Measurements from ENCODE around the gene SLC29A3. TPM values are rescaled to one million over a fixed set of nuclear protein-coding genes. Genes with fewer than 3 reads are reported as not detected.
A peak's percentile ranks its signal among the peaks of the same experiment; 100 is the strongest.

Gene SLC29A3
- total and polyA plus RNA-seq, 10 of the 15 experiments (the other 5 are each of a cell fraction or from before 2014, with no cell fraction given) = 1.5 to 4.0 (median 2.7) TPM

DNA sequence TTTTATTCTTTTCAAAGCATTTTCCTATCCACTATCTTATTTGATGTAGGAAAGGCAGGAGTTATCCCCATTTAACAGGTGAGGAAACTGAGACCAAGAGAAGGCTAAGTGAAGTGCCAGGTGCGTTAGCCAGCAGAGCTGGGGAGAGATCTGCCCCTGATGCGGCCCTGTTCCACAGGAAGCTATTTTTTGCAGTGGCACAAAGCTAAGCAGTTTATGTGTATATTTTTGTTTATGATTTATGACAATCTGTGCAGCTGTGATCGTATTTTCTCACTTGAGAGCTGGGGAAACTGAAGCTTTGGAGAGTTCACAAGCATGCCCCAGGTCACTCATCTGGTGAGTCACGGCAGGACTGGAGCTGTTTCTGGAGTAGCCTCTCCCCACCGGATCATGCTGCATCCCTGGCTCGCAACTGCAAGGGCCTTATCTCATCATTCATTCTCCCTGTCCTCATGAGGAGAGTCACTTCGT, 38.8 kb downstream of the SLC29A3 start (continued):
- TF ChIP-seq SKIL (IDR thresholded peaks at IDR 0.05; ENCODE audit: low read depth, poor library complexity, severe bottlenecking) (no peak), EGR1 (IDR thresholded peaks at IDR 0.05; ENCODE audit: borderline replicate concordance in 1 of 2, low read depth in 2 of 2, low read length in 2 of 2) (no peak), IKZF2 (IDR thresholded peaks at IDR 0.05) (no peak), REST (IDR thresholded peaks at IDR 0.05; ENCODE audit: low read depth, low read length) (no peak)

GRCh38 chr10:71358277-71358676, 39.2 kb downstream of the SLC29A3 start:
- Histone ChIP-seq H3K9ac (ENCODE audit: control insufficient read depth, insufficient read depth, low read length) (no peak overlapping the region), H3K4me3 (no peak overlapping the region), H3K27me3 (replicated peaks in 1 of 2; ENCODE audit: control insufficient read depth in 2 of 2, insufficient read depth in 2 of 2, low read length in 1 of 2) (no peaks in the 10 kb centered on the region), H3K27ac (ENCODE audit: control insufficient read depth, insufficient read depth) (peak overlapping the region; percentile 42), H4K20me1 (ENCODE audit: control insufficient read depth, insufficient read depth) (no peaks in the 10 kb centered on the region), H3K4me2 (ENCODE audit: control insufficient read depth, insufficient read depth) (peak overlapping the region; percentile 30), H3K36me3 (ENCODE audit: control insufficient read depth in 2 of 2, insufficient read depth in 2 of 2, low read length in 1 of 2) (no peaks in the 10 kb centered on the region; a peak in 1 of 4 replicates), H3K4me1 (ENCODE audit: control insufficient read depth, insufficient read depth, low read length) (peaks cover 26% of the 10 kb centered on the region), H3K9me3 (replicated peaks; ENCODE audit: control insufficient read depth, insufficient read depth, low read length) (no peaks in the 10 kb centered on the region), H2AFZ (ENCODE audit: control insufficient read depth, low read depth, low read length) (no peak overlapping the region), H3K79me2 (ENCODE audit: control insufficient read depth, insufficient read depth, low read length) (no peaks in the 10 kb centered on the region)
- ATAC-seq = no peak
- BruUV-seq (replicated peaks) = no TSS peak
- WGBS (ENCODE audit: insufficient coverage, insufficient replicate concordance, low lambda C conversion rate, missing lambda C conversion rate) = 72% methylated on average over 8 of the region's 8 CpGs
- POLR2A ChIA-PET = interaction anchor here (1.0 to 1.3 kb wide), 2 partner anchors 18 kb away, joined by 3 read pairs; no protein-coding TSS in a partner anchor
- intact Hi-C loops (cut with micrococcal nuclease; ENCODE audit: unreplicated experiment) = no loop called here
- SMC1A ChIA-PET (ENCODE audit: uncharacterized antibody, unreplicated experiment) = interaction anchor here (1.0 to 2.8 kb wide), 5 partner anchors 11 to 538 kb away, joined by 3 to 12 read pairs (median 5); no protein-coding TSS in a partner anchor
- CTCF ChIA-PET = interaction anchor here (0.8 to 3.1 kb wide), 6 partner anchors 12 to 50 kb away, joined by 4 to 11 read pairs (median 6); partner anchors contain the start of gene SLC29A3
- RAD21 ChIA-PET (ENCODE audit: unreplicated experiment) = interaction anchor here (1.6 kb wide), 1 partner anchor 15 kb away, joined by 7 read pairs; no protein-coding TSS in a partner anchor
- DNase-seq (ENCODE audit: low read depth, low spot score) = no peak
- FAIRE-seq = no peak
- in situ Hi-C loops (cut with MboI) = loop anchor here (5.0 kb wide), 1 partner anchor 36 kb away; no protein-coding TSS in a partner anchor
- TF ChIP-seq MYB (IDR thresholded peaks at IDR 0.05; ENCODE audit: borderline replicate concordance, low read depth, low read length) = no peak
- no peak for TF ChIP-seq EGR1 (IDR thresholded peaks at IDR 0.05; ENCODE audit: borderline replicate concordance in 1 of 2, low read depth in 2 of 2, low read length in 2 of 2)
- no peak for TF ChIP-seq PAX8 (IDR thresholded peaks at IDR 0.05)
- TF ChIP-seq FOS (IDR thresholded peaks at IDR 0.05; ENCODE audit: borderline replicate concordance, extremely low read depth, insufficient read length) = no peak
- no peak for TF ChIP-seq SKIL (IDR thresholded peaks at IDR 0.05; ENCODE audit: low read depth, poor library complexity, severe bottlenecking)
- no peak for TF ChIP-seq KLF5 (IDR thresholded peaks at IDR 0.05; ENCODE audit: partially characterized antibody)
- no peak for TF ChIP-seq ESRRA (IDR thresholded peaks at IDR 0.05; ENCODE audit: low read length)
- no peak for TF ChIP-seq MEF2B (IDR thresholded peaks at IDR 0.05; ENCODE audit: partially characterized antibody, poor library complexity, severe bottlenecking)
- no peak for TF ChIP-seq TARDBP (IDR thresholded peaks at IDR 0.05; ENCODE audit: borderline replicate concordance)
- TF ChIP-seq, protein P1, sequence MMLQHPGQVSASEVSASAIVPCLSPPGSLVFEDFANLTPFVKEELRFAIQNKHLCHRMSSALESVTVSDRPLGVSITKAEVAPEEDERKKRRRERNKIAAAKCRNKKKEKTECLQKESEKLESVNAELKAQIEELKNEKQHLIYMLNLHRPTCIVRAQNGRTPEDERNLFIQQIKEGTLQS (IDR thresholded peaks at IDR 0.05; ENCODE audit: borderline replicate concordance, extremely low read depth, low read depth, low read length) = no peak
- no peak for TF ChIP-seq CBX5 (IDR thresholded peaks at IDR 0.05; ENCODE audit: low read depth)

All from GM12878 (cell line).